GM21390 (cell line): Measurements from ENCODE around the gene ID1.
"Not testable (repeated sequence)": the region's sequence is repeated elsewhere in the genome, so short reads cannot be mapped to it uniquely, and the experiment has no call there.

ENCODE experiments used
- ATAC-seq: cut with Tn5 transposase; IDR thresholded peaks from one replicate; pipeline ENCODE4 v1.9.1; 2021; ENCODE audit not compliant: unreplicated experiment

Gene ID1

GRCh38 chr20:31572701-31573554 is 32.2 kb upstream of the ID1 start:
- peak; percentile 91 for ATAC-seq

DNA sequence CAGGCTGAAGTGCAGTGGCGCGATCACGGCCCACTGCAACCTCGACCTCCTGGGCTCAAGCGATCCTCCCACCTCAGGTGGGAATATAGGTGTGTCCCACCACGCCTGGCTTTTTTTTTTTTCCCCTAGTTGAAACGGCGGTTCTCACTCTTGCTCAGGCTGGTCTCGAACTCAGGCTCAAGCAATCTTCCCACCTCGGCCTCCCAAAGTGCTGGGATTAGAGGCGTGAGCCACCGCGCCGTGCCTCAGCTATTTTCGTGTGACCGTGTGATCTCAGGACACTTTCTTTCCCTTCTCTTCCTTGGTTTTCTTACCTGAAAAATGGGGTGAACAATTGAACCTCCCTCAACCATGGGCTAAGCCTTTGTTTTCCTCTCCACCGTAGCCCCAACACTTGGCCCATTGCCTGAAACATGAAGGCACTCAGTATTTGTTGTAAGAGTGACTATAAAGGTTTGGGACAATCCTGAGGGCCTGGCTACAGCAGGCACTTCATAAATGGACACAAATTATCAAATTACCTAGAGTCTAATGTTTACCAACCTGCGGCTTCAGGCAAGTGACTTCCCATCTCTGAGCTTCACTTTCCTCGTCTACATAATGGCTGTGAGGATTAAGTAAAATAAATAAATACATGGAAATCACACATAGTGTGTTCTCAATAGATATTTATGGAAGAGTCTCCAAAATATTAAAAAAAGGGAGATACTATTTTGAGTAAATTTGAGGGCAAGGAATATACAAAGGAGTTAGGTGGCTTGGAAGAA is 31.4 kb upstream of the ID1 start:
- peak; percentile 6 for ATAC-seq

- ATAC-seq, result not testable (repeated sequence)
Observed at GRCh38 chr20:31574986-31575385, 30.1 kb upstream of the ID1 start.

DNA sequence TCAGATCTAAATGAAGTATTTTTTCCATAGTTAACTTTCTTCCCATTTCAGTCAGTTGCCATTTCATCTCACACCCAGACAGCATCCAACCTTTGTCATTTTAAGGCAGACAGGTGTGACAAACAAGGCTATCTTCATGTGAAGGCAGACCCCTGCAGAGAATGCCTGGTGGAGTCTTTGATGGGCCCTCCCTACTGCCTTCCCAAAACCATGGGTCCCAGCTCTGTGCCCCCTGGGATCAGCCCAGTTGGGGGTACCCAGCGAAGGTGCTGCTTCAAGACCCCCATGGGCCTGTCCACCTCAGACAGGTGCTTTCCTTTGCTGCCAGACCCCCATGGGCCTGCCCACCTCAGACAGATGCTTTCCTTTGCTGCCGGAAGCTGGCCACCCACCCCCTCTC is 28.3 kb upstream of the ID1 start:
- no peak for ATAC-seq

DNA sequence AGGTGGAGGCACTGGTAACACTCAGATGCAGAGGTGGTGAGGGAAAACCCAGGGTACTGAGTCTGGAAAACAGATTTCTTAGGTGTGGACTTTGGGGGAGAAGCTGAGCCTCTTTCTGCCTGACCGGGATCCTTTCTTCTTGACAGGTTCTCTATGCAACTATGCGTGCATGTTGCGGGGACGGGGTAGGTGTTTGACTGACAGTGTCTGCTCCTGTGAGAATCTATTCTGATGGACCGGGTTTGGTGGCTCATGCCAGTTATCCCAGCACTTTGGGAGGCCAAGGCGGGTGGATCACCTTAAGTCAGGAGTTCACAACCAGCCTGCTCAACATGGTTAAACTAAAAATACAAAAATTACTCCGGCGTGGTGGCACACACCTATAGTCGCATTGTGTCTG is 27.9 kb upstream of the ID1 start:
- no peak for ATAC-seq

- no peak for ATAC-seq
Observed at GRCh38 chr20:31578448-31579138, 26.5 kb upstream of the ID1 start.

- ATAC-seq, result no peak
Observed at GRCh38 chr20:31579245-31579644, 25.8 kb upstream of the ID1 start.

DNA sequence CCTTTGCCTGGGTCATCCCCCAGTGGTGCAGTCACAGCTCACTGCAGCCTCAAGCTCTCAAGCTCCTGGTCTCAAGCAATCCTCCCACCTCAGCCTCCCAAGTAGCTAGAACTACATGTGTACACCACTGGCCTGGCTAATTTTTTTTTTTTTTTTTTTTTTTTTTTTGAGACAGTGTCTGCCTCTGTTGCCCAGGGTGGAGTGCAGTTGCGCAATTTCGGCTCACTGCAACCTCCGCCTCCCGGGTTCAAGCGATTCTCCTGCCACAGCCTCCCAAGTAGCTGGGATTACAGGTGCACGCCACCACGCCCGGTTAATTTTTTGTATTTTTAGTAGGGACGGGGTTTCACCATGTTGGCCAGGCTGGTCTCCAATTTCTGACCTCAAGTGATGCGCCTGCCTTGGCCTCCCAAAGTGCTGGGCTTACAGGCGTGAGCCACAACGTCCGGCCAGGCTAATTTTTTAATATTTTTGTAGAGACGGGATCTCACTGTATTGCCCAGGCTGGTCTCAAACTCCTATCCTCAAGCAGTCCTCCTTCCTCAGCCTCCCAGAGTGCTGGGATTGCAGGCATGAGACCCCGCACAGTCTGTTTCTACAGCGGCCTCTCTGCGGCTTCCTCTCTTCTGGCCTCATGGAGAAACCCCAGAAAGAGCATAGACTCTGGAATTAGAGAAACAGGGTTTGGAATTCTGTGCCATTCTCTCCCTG is 25.0 kb upstream of the ID1 start:
- ATAC-seq, result not testable (repeated sequence)

DNA sequence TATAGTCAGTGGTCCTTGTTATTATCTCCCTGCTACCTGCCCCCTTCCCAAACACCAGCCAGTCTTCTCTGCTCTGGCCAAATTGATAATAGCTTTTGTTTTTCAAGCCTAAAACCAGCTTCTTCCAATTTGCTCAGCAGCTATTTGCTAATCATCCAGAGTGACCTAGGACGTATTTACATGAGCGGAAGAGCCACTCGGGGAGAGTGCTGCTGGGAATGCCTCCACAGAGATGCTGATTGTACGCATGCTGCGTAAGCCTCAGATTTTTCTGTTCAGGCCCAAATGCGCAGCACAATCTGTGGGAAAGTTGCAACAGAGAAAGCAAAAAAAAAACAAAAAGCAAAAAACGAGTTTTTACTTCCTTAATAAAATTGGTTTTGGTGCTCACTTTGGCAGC is 24.4 kb upstream of the ID1 start:
- ATAC-seq, result no peak

GRCh38 chr20:31581391-31581790 is 23.7 kb upstream of the ID1 start:
- no peak for ATAC-seq

GRCh38 chr20:31587545-31588389 is 17.3 kb upstream of the ID1 start:
- no peak for ATAC-seq

- ATAC-seq, result no peak
Observed at GRCh38 chr20:31590717-31591225, 14.3 kb upstream of the ID1 start.

- no peak for ATAC-seq
Observed at GRCh38 chr20:31593221-31594001, 11.7 kb upstream of the ID1 start.

GRCh38 chr20:31594002-31594557 is 11.0 kb upstream of the ID1 start:
- ATAC-seq, result no peak

- no peak for ATAC-seq
Observed at GRCh38 chr20:31594558-31595379, 10.3 kb upstream of the ID1 start.

GRCh38 chr20:31595380-31595653 is 9.8 kb upstream of the ID1 start:
- no peak for ATAC-seq

DNA sequence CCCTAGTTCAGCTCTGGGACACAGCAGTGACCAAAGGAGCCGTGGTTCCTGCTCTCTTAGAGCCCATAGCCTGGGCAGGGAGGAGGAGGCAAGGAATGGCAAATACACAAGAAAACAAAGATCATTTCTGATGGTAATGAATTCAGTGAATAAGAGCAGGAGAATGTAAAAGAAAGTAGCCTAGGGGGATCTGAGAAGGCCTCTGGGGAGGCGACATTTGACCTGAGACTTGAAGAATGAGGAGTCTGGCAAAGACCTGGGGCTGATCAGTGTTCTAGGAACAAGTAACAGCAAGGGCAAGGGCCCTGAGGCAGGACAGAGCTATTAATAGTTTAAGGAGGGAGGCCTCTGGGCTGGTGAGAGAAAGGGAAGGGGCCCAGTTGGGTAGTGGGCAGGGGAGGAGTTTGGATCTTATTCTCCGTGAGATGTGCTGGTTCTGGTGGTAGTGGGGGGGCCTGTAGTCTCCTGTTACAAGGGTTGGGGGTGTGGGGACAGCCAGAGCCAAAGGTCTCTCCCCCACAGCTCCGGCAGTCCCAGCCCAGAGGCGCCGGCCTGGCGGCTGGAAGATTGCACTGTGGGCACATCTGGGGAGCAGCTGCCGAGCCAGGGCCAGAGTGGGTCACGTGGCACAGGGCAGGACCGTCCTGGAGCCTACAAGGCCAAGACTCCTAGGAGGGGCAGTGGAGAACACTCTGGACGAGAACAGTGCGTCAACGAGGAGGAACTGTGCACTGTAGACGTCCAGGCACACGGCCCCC is 9.3 kb upstream of the ID1 start:
- ATAC-seq, result no peak

GRCh38 chr20:31596412-31596715 is 8.7 kb upstream of the ID1 start:
- not testable (repeated sequence) for ATAC-seq
